ENCODE measurements around the gene FAM184A.

The FAM184A gene

DNA sequence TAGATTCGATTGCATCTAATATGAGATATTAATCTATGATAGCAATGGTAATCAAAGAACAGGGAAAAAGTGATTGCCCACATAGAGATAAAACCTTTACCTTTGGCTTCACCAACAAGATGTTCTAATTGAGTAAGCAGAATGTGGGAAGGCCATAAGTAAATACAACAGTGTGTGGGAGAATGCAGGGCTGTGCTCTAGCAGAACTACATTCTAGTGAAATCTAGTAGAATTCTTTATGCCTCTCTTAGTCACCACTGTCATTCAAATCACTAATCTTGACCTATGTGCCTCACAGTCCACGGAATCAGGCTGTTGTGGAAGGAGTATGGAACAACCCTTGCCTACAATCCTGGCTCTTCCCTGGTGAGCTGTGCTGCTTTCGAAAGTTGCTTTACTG, 113.1 kb downstream of the FAM184A start:
- Mint-ChIP-seq H3K27ac (no peak overlapping the region), H3K4me1 (ENCODE audit: low read depth) (no peaks in the 10 kb centered on the region), H3K4me3 (no peak overlapping the region), H3K27me3 (no peaks in the 10 kb centered on the region), H3K36me3 (ENCODE audit: low read depth) (peaks cover 14% of the 10 kb centered on the region), H3K9me3 (no peaks in the 10 kb centered on the region)
- no peak for DNase-seq

DNA sequence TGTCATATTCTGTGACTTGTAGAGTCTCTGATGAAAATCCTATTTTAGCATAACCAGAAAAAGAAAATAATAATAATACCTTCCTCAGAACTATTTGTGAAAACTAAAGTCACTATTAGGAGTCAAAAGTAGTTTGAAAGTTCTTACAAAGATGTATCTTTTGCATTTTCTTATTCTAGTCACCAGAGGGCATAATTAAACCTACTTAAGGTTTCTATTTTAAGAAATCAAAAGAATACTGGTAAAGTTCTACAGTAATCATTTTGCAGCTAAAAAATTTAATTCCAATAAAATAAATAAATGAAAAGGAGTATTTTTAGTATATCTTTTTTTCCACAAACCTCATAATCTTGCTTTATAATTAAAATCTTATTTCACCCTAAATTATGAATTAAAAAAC, 115.5 kb downstream of the FAM184A start:
- no peaks in the 10 kb centered on the region for H3K9me3 Mint-ChIP-seq
- H3K36me3 Mint-ChIP-seq (ENCODE audit: low read depth) = peaks cover 17% of the 10 kb centered on the region
- no peak overlapping the region for H3K4me3 Mint-ChIP-seq
- no peak overlapping the region for H3K27ac Mint-ChIP-seq
- no peak for DNase-seq
- peaks cover 6% of the 10 kb centered on the region for H3K4me1 Mint-ChIP-seq (ENCODE audit: low read depth)
- no peaks in the 10 kb centered on the region for H3K27me3 Mint-ChIP-seq

DNA sequence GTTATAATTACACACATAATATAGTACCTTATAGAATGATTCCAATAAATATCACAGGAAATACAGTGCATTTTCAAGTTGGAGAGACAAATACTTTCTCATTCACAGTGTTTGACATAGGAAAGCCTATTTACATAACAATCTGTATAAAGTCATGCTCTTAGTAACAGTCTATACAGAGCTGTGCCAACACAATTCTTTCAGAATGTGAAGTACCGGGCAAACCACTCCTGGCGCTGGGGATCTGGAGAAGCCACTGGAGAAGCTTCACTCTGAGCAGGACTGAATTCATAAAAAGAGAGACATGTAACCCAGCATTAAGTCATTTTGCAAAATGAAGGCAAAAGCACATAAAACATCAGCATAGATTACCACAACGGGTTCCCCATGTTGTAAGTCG, 118.6 kb downstream of the FAM184A start:
- Mint-ChIP-seq H3K27me3 (no peaks in the 10 kb centered on the region), H3K4me3 (no peak overlapping the region), H3K27ac (no peak overlapping the region), H3K4me1 (ENCODE audit: low read depth) (peaks cover 6% of the 10 kb centered on the region), H3K9me3 (no peaks in the 10 kb centered on the region), H3K36me3 (ENCODE audit: low read depth) (peaks cover 13% of the 10 kb centered on the region)
- DNase-seq = no peak

DNA sequence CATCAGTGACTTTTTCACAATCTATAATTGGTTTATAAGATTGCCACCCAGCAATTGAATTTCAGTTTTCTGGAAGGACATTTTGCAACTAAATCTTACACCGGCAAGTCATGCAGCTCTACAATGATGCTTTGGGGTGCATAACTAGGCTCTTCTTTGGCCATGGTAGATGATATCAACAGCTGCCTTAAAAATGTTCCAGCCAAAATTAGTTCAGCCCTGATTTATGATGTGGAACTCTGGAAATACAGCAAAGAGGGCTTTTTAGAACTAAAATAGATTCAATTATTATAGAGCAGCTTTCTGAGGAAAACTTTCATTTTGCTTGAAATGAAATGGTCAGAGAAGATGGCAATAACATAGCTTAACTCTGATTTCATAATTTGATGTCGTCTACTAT, 125.1 kb downstream of the FAM184A start:
- H3K27me3 Mint-ChIP-seq = no peaks in the 10 kb centered on the region
- H3K9me3 Mint-ChIP-seq = peaks cover 18% of the 10 kb centered on the region
- H3K4me3 Mint-ChIP-seq = no peak overlapping the region
- no peaks in the 10 kb centered on the region for H3K4me1 Mint-ChIP-seq (ENCODE audit: low read depth)
- DNase-seq = no peak
- peaks cover 2% of the 10 kb centered on the region for H3K36me3 Mint-ChIP-seq (ENCODE audit: low read depth)
- no peak overlapping the region for H3K27ac Mint-ChIP-seq

DNA sequence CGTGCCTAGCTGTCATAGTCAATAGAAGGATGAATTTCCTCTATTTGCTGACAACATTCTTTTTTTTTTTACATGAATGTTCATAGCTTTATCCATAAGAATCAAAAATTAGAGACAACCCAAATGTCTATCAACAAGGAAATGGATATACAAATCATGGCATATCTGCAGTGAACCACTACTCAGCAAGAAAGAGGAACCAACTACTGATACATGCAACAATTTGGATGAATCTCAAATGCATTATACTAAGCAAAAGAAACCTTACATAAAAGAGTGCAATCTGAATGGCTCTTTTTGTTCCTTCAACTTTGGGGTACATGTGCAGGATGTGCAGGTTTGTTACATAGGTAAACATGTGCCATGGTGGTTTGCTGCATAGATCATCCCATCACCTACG, 125.8 kb downstream of the FAM184A start:
- Mint-ChIP-seq H3K4me3 (no peak overlapping the region), H3K27ac (no peak overlapping the region), H3K4me1 (ENCODE audit: low read depth) (no peaks in the 10 kb centered on the region), H3K36me3 (ENCODE audit: low read depth) (peaks cover 2% of the 10 kb centered on the region), H3K27me3 (no peaks in the 10 kb centered on the region), H3K9me3 (peaks cover 18% of the 10 kb centered on the region)
- no peak for DNase-seq

- no peak overlapping the region for H3K4me3 Mint-ChIP-seq
- no peak for DNase-seq
- H3K4me1 Mint-ChIP-seq (ENCODE audit: low read depth) = no peaks in the 10 kb centered on the region
- no peak overlapping the region for H3K27ac Mint-ChIP-seq
- H3K27me3 Mint-ChIP-seq = no peaks in the 10 kb centered on the region
- peaks cover 19% of the 10 kb centered on the region for H3K36me3 Mint-ChIP-seq (ENCODE audit: low read depth)
- H3K9me3 Mint-ChIP-seq = peaks cover 64% of the 10 kb centered on the region
Observed at GRCh38 chr6:118945217-118945616, 133.2 kb downstream of the FAM184A start.

GRCh38 chr6:118940770-118941169, 137.7 kb downstream of the FAM184A start:
- DNase-seq = no peak
- Mint-ChIP-seq H3K9me3 (peaks cover 33% of the 10 kb centered on the region), H3K27me3 (no peaks in the 10 kb centered on the region), H3K36me3 (ENCODE audit: low read depth) (peaks cover 41% of the 10 kb centered on the region), H3K4me3 (no peak overlapping the region), H3K27ac (no peak overlapping the region), H3K4me1 (ENCODE audit: low read depth) (peaks cover 16% of the 10 kb centered on the region)

DNA sequence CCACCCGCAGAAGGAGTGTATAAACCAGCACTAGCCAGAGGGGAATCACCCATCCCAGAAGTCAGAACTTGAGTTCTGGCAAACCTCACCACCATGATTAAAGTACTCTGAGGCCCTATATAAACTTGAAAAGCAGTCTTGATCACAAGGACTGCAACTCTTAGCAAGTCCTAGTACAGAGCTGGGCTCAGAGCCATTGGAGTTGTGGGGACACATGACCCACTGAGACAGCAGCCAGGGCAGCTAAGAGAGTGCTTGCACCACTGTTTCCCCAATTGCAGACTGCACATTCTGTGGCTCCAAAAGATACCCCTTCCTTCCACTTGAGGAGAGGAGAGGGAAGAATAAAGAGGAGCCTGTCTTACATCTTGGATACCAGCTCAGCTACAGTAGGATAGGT, 138.8 kb downstream of the FAM184A start:
- no peaks in the 10 kb centered on the region for H3K27me3 Mint-ChIP-seq
- H3K27ac Mint-ChIP-seq = no peak overlapping the region
- peaks cover 42% of the 10 kb centered on the region for H3K36me3 Mint-ChIP-seq (ENCODE audit: low read depth)
- H3K4me1 Mint-ChIP-seq (ENCODE audit: low read depth) = peaks cover 23% of the 10 kb centered on the region
- no peak overlapping the region for H3K4me3 Mint-ChIP-seq
- H3K9me3 Mint-ChIP-seq = peaks cover 22% of the 10 kb centered on the region
- no peak for DNase-seq

DNA sequence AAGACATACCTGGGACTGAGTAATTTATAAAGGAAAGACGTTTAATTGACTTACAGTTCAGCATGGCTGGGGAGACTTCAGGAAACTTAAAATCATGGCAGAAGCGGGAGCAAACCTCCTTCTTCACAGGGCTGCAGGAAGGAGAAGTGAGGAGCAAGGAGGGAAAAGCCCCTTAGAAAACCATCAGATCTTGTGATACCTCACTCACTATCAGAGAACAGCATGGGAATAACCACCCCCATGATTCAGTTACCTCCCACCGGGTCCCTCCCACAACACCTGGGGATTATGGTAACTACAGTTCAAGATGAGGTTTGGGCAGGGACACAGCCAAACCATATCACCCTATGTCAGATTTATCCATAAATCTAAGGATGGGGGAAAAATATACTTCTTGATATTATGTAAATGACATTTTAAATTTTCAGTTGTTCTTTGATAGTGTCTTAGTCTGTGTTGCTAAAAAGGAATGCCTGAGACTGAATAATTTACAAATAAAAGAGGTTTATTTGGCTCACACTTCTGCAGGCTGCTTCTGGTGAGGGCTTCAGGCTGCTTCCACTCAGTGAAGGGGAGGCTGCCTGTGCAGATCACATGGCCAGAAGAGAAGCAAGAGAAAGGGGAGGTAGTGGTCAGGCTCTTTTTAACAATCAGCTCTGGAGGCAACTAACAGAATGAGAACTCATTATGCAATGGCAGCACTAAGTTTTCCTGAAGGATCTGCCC, 142.3 kb downstream of the FAM184A start:
- H3K9me3 Mint-ChIP-seq = peaks cover 3% of the 10 kb centered on the region
- peaks cover 66% of the 10 kb centered on the region for H3K36me3 Mint-ChIP-seq (ENCODE audit: low read depth)
- no peak for DNase-seq
- H3K27ac Mint-ChIP-seq = no peak overlapping the region
- H3K4me1 Mint-ChIP-seq (ENCODE audit: low read depth) = peaks cover 46% of the 10 kb centered on the region
- H3K4me3 Mint-ChIP-seq = peak overlapping the region; percentile 89
- no peaks in the 10 kb centered on the region for H3K27me3 Mint-ChIP-seq

GRCh38 chr6:118935331-118935668, 143.2 kb downstream of the FAM184A start:
- peaks cover 3% of the 10 kb centered on the region for H3K9me3 Mint-ChIP-seq
- H3K4me3 Mint-ChIP-seq = peak overlapping the region; percentile 89
- peaks cover 49% of the 10 kb centered on the region for H3K4me1 Mint-ChIP-seq (ENCODE audit: low read depth)
- peaks cover 70% of the 10 kb centered on the region for H3K36me3 Mint-ChIP-seq (ENCODE audit: low read depth)
- no peaks in the 10 kb centered on the region for H3K27me3 Mint-ChIP-seq
- DNase-seq = no peak
- H3K27ac Mint-ChIP-seq = peak overlapping the region; percentile 86

DNA sequence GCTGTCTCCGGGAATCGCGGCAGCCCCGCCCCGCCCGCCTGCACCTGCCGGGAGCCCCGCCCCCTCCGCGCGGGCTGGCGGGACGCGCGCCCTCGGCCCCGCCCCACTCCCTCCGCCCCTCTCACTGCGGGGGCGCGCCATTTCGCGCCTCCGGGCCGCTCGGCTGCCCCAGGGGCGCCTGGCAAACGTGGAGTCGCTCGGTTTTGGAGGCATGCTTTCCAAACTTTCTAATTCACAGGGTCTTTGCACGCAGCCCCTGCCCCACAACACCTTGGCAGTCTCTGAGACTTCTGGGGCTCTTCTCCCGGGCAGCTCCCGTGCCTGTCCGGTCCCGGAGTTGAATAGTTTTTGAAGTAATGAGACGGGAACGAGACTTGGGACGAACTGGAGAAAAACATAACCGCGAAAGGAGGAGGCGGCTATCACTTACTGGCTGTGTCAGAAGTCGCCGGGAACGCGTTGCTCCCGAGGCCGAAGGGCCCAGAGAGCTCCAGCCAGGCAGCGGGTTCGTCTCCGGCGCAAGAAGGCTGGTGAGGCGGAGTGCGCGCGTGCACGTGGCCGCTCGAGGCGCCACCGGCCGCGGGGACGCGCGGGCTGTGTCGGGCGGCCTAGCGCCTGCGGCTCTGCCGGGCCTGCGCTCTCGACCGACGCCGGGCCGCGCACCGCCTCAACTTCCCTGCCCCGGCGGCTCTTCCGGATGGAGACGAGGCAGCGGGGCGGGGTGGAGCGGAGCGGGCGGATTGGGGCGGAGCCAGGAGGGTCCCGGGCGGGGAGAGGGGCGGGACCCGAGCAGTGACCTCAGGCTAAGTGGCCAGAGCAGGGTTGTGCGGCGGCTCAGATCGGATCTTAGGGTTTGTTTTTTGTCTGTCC, 143.8 kb downstream of the FAM184A start, which contains the start of gene MCM9:
TSS of gene MCM9 (minus strand) at position 699 of the 870 bp plus-strand sequence. CDS start 3,436 bp downstream, outside the sequence.
- H3K27me3 Mint-ChIP-seq = no peaks in the 10 kb centered on the region
- H3K9me3 Mint-ChIP-seq = peaks cover 3% of the 10 kb centered on the region
- DNase-seq = peak; percentile 93
- H3K36me3 Mint-ChIP-seq (ENCODE audit: low read depth) = peaks cover 70% of the 10 kb centered on the region
- peak within 1 kb of the TSS; percentile 97 for H3K27ac Mint-ChIP-seq
- H3K4me1 Mint-ChIP-seq (ENCODE audit: low read depth) = peaks cover 49% of the 10 kb centered on the region
- H3K4me3 Mint-ChIP-seq = peak within 1 kb of the TSS; percentile 89

DNA sequence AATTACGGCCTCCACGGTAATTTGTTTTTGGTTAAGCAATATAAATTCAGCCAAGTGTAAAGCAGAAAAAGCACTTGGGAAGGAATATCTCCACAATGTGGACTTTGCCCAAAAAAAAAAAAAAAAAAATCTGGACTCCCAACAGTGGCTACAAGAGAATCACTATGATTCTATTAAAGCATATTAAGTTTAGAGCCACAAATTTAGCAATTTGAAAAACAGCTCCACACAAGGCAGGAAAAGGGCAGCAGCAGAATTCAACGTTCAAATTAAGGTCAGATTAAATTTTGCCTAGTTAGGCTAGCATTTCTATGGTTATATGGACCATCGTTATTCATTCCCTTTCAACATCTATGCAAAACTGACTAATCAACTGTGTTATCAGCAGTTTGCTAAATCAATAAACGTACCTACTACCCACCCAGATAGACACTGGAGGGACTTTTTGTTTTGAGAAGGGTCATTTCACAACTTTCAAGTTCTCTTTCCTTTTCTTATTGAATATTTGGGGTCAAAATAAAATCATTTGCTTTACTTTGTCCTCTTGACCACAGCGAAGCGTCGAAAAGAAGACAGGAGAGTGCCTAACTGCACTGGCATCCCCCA, 144.5 kb downstream of the FAM184A start:
- peaks cover 49% of the 10 kb centered on the region for H3K4me1 Mint-ChIP-seq (ENCODE audit: low read depth)
- peaks cover 3% of the 10 kb centered on the region for H3K9me3 Mint-ChIP-seq
- H3K27ac Mint-ChIP-seq = peak overlapping the region; percentile 89
- H3K4me3 Mint-ChIP-seq = peak overlapping the region; percentile 89
- no peak for DNase-seq
- H3K36me3 Mint-ChIP-seq (ENCODE audit: low read depth) = peaks cover 70% of the 10 kb centered on the region
- no peaks in the 10 kb centered on the region for H3K27me3 Mint-ChIP-seq

DNA sequence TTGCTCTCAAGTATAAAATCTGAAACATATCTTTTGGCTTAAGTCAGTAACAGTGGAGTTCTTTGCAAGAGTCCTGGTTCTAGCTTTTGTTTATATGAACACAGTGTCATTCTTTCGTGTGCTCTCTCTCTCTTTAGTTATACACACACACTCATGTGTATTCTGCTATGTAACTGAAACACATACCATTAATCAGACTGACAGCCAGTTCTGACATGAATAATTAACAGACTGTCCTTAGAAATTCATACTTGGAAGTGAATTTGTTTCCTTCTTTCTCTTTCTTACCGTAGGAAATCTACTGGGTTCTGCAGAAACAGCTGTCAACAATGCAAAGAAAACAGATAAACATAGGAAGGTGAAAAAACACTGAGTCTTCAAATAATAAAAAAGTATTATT, 146.0 kb downstream of the FAM184A start:
- H3K27me3 Mint-ChIP-seq = no peaks in the 10 kb centered on the region
- peaks cover 52% of the 10 kb centered on the region for H3K4me1 Mint-ChIP-seq (ENCODE audit: low read depth)
- peaks cover 3% of the 10 kb centered on the region for H3K9me3 Mint-ChIP-seq
- DNase-seq = no peak
- H3K36me3 Mint-ChIP-seq (ENCODE audit: low read depth) = peaks cover 73% of the 10 kb centered on the region
- H3K27ac Mint-ChIP-seq = no peak overlapping the region
- no peak overlapping the region for H3K4me3 Mint-ChIP-seq

- Mint-ChIP-seq H3K4me1 (ENCODE audit: low read depth) (peaks cover 45% of the 10 kb centered on the region), H3K9me3 (no peaks in the 10 kb centered on the region), H3K36me3 (ENCODE audit: low read depth) (peaks cover 71% of the 10 kb centered on the region), H3K27ac (no peak overlapping the region), H3K4me3 (no peak overlapping the region), H3K27me3 (no peaks in the 10 kb centered on the region)
- DNase-seq = no peak
Observed at GRCh38 chr6:118931436-118931835, 147.0 kb downstream of the FAM184A start.

GRCh38 chr6:118930680-118931079, 147.8 kb downstream of the FAM184A start:
- H3K27me3 Mint-ChIP-seq = no peaks in the 10 kb centered on the region
- H3K4me1 Mint-ChIP-seq (ENCODE audit: low read depth) = peaks cover 38% of the 10 kb centered on the region
- no peak for DNase-seq
- H3K4me3 Mint-ChIP-seq = no peak overlapping the region
- H3K36me3 Mint-ChIP-seq (ENCODE audit: low read depth) = peaks cover 77% of the 10 kb centered on the region
- no peaks in the 10 kb centered on the region for H3K9me3 Mint-ChIP-seq
- no peak overlapping the region for H3K27ac Mint-ChIP-seq
